ENCODE data around the gene SLC39A12. TPM values are rescaled to one million over a fixed set of nuclear protein-coding genes. Genes with fewer than 3 reads are reported as not detected.
"Not testable (repeated sequence)": the region's sequence is repeated elsewhere in the genome, so short reads cannot be mapped to it uniquely, and the experiment has no call there.

Gene SLC39A12
- total RNA-seq, 4 donors from 2014 or later = 0.11 TPM; not detected in 3

- peaks cover 0 to 5% of the 10 kb centered on the region in 2 donors for H3K4me1 ChIP-seq
- no peak overlapping the region for H3K27ac ChIP-seq
- no peaks in the 10 kb centered on the region for H3K9me3 ChIP-seq
- intact Hi-C loops (cut with DNase I) = no loop called here
- H3K4me3 ChIP-seq (replicated peaks in 1 of 3) = no peak overlapping the region
- 88 to 92% methylated on average over 6 to 22 of the region's 22 CpGs for WGBS, 2 donors
- DNase-seq = no peak
- no peak for TF ChIP-seq POLR2A (IDR thresholded peaks at IDR 0.05)
- no peak for TF ChIP-seq CTCF (IDR thresholded peaks at IDR 0.05)
- no peaks in the 10 kb centered on the region for H3K36me3 ChIP-seq
- no peaks in the 10 kb centered on the region for H3K27me3 ChIP-seq
Measured at GRCh38 chr10:17950726-17951125, 992 bp upstream of the SLC39A12 start.

- H3K4me3 ChIP-seq (replicated peaks in 1 of 3); intact Hi-C loops (cut with DNase I); H3K36me3 ChIP-seq; H3K9me3 ChIP-seq; H3K27ac ChIP-seq; H3K4me1 ChIP-seq; DNase-seq; H3K27me3 ChIP-seq: not testable (repeated sequence)
- WGBS, 2 donors = 93 to 94% methylated on average over 10 of the region's 10 CpGs
Measured at GRCh38 chr10:17954372-17954771, 2.7 kb downstream of the SLC39A12 start.

DNA sequence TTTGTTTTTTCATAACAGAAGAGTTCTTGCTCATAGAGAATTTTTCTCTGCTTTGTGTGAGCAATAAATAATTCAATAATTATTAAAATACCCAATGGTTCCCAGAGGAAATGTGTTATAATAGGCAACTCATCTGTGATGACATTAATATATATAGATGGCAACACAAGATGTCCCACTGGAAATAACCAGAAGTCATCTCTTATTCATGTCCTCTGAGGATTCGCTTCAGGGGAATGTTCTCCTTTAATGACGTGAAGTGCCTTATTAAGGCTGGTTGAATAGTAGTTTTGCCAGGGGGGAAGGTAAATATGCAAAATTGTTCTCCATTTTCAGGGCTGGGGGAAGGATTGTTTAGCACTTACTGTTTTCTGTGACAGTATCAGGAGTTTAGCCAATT is 3.1 kb downstream of the SLC39A12 start:
- Histone ChIP-seq H3K9me3 (no peaks in the 10 kb centered on the region), H3K36me3 (no peaks in the 10 kb centered on the region), H3K27me3 (no peaks in the 10 kb centered on the region), H3K4me1 (peaks cover 0 to 5% of the 10 kb centered on the region in 2 donors), H3K4me3 (replicated peaks in 1 of 3) (no peak overlapping the region), H3K27ac (no peak overlapping the region)
- no peak for DNase-seq
- intact Hi-C loops (cut with DNase I) = no loop called here
- TF ChIP-seq POLR2A (IDR thresholded peaks at IDR 0.05) (no peak), CTCF (IDR thresholded peaks at IDR 0.05) (no peak)
- 88 to 92% methylated on average over 2 of the region's 2 CpGs for WGBS, 2 donors

- H3K27me3 ChIP-seq = no peaks in the 10 kb centered on the region
- H3K4me1 ChIP-seq = no peaks in the 10 kb centered on the region
- WGBS, 2 donors = 84 to 87% methylated on average over 7 of the region's 7 CpGs
- intact Hi-C loops (cut with DNase I) = no loop called here
- no peaks in the 10 kb centered on the region for H3K36me3 ChIP-seq
- no peak overlapping the region for H3K4me3 ChIP-seq (replicated peaks in 1 of 3)
- no peak overlapping the region for H3K27ac ChIP-seq
- H3K9me3 ChIP-seq = no peaks in the 10 kb centered on the region
- no peak for DNase-seq
- TF ChIP-seq POLR2A (IDR thresholded peaks at IDR 0.05) (no peak), CTCF (IDR thresholded peaks at IDR 0.05) (no peak)
Measured at GRCh38 chr10:17958049-17958448, 6.3 kb downstream of the SLC39A12 start.

DNA sequence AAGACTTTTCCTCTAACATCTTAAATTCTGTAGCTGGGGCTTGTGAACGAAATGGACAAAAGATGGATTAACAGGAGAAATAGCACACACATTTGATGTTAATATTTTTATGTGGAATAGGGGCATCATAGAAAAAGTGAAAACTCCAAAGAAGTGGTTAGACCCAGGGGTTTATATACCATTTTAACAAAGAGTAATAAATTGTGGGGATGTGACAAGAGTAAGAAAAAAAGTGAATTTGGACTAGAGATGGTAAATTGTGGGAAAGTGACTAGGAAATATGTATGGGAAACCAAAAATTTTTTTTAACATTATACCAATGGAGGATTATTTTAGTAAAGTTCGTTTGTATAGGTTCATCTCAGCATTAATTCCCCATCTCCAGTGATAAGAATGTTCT is 8.2 kb downstream of the SLC39A12 start:
- Histone ChIP-seq H3K4me3 (replicated peaks in 1 of 3) (no peak overlapping the region), H3K4me1 (no peaks in the 10 kb centered on the region), H3K9me3 (no peaks in the 10 kb centered on the region), H3K27ac (no peak overlapping the region), H3K27me3 (no peaks in the 10 kb centered on the region), H3K36me3 (no peaks in the 10 kb centered on the region)
- intact Hi-C loops (cut with DNase I) = no loop called here
- TF ChIP-seq CTCF (IDR thresholded peaks at IDR 0.05) (no peak), POLR2A (IDR thresholded peaks at IDR 0.05) (no peak)
- no peak for DNase-seq
- 83 to 84% methylated on average over 2 of the region's 2 CpGs for WGBS, 2 donors

Data from thyroid gland (tissue), 4 donors.